GM12878 (cell line): ENCODE measurements around the gene MYL6B. TPM values are rescaled to one million over a fixed set of nuclear protein-coding genes. Genes with fewer than 3 reads are reported as not detected.

Experiments used
- ATAC-seq: fragments of 200-7000 bp; cut with Tn5 transposase; 3 replicates; pipeline ENCODE4 v1.9.1; 2020; ENCODE audit warnings: mild to moderate bottlenecking, moderate library complexity
- BruUV-seq: library from RNA; stranded (reverse); fragments of 400-500 nt; replicated peaks from 2 replicates; lab custom pipeline; 2021; lab: Mats Ljungman, UMichigan
- CTCF ChIA-PET: fragments of 300-600 bp; sonication (Branson Sonifier 250); formaldehyde crosslinking; extraction: SDS; loops from one replicate; lab custom pipeline; 2021; ENCODE audit warnings: inconsistent platforms; lab: Yijun Ruan, JAX
- POLR2A ChIA-PET: fragments of 350-600 bp; formaldehyde crosslinking; extraction: SDS; loops from one replicate; lab custom pipeline; 2021; ENCODE audit warnings: inconsistent platforms; lab: Charles Lee
- RAD21 ChIA-PET: fragments of 300-600 bp; sonication (Branson Sonifier 250); formaldehyde crosslinking; loops from one replicate; lab custom pipeline; 2023; ENCODE audit warnings: antibody characterized with exemption; ENCODE audit not compliant: unreplicated experiment; lab: Charles Lee
- SMC1A ChIA-PET: fragments of 300-600 bp; sonication (Branson Sonifier 250); formaldehyde crosslinking; loops from one replicate; lab custom pipeline; 2023; ENCODE audit not compliant: unreplicated experiment, uncharacterized antibody; lab: Charles Lee
- DNase-seq: peaks from one replicate; pipeline ENCODE4 v3.0.0-alpha.2; 2011; ENCODE audit warnings: low read depth, low spot score
- FAIRE-seq: peaks from 3 replicates; lab custom pipeline; 2011; peaks lifted over from hg19 to GRCh38; lab: Jason Lieb, UNC
- H2AFZ ChIP-seq: 2 replicates; pipeline ENCODE4 v1.6.0; 2011; ENCODE audit warnings: low read depth, low read length, control low read depth; ENCODE audit not compliant: control insufficient read depth
- H3K27ac ChIP-seq: 2 replicates; pipeline ENCODE4 v1.5.1; 2011; ENCODE audit warnings: control low read depth; ENCODE audit not compliant: control insufficient read depth, insufficient read depth
- H3K27me3 ChIP-seq, 2 experiments: replicated peaks in 1 of 2; 2 replicates each; pipeline versions ENCODE4 v1.6.0 to v1.6.1; 2011; ENCODE audit warnings: low read length in 1 of 2; ENCODE audit not compliant: control insufficient read depth in 2 of 2, insufficient read depth in 2 of 2
- H3K36me3 ChIP-seq, 2 experiments: 2 replicates each; pipeline ENCODE4 v1.5.1; 2011; ENCODE audit warnings: low read length in 1 of 2; ENCODE audit not compliant: control insufficient read depth in 2 of 2, insufficient read depth in 2 of 2
- H3K4me1 ChIP-seq: 2 replicates; pipeline ENCODE4 v1.6.1; 2011; ENCODE audit warnings: mild to moderate bottlenecking, low read length, moderate library complexity, mixed read lengths; ENCODE audit not compliant: control insufficient read depth, insufficient read depth
- H3K4me2 ChIP-seq: 2 replicates; pipeline ENCODE4 v1.6.0; 2011; ENCODE audit warnings: control low read depth; ENCODE audit not compliant: control insufficient read depth, insufficient read depth
- H3K4me3 ChIP-seq: fragments of 200-600 bp; sonication (generic); 2 replicates; pipeline ENCODE4 v1.5.1; 2016
- H3K79me2 ChIP-seq: 2 replicates; pipeline ENCODE4 v1.6.0; 2011; ENCODE audit warnings: low read length; ENCODE audit not compliant: control insufficient read depth, insufficient read depth
- H3K9ac ChIP-seq: 2 replicates; pipeline ENCODE4 v1.8.0; 2011; ENCODE audit warnings: low read length, control low read depth, mixed read lengths; ENCODE audit not compliant: control insufficient read depth, insufficient read depth
- H3K9me3 ChIP-seq: replicated peaks from 3 replicates; pipeline ENCODE4 v1.5.1; 2011; ENCODE audit warnings: mild to moderate bottlenecking, low read length; ENCODE audit not compliant: control insufficient read depth, insufficient read depth
- H4K20me1 ChIP-seq: 2 replicates; pipeline ENCODE4 v1.6.0; 2011; ENCODE audit not compliant: control insufficient read depth, insufficient read depth
- BMI1 ChIP-seq: fragments of 450-650 bp; IDR thresholded peaks from 2 replicates; pipeline ENCODE4 v1.6.1; 2016; ENCODE audit warnings: mild to moderate bottlenecking, moderate library complexity, borderline replicate concordance
- CHD1 ChIP-seq: IDR thresholded peaks from 2 replicates; pipeline ENCODE4 v1.6.1; 2012; ENCODE audit warnings: low read depth, low read length, improper control_type of control experiment
- CHD2 ChIP-seq: IDR thresholded peaks from 2 replicates; pipeline ENCODE4 v1.6.1; 2011; ENCODE audit warnings: low read depth, low read length, improper control_type of control experiment, borderline replicate concordance
- CHD4 ChIP-seq: fragments of 200-600 bp; sonication (generic); IDR thresholded peaks from 2 replicates; pipeline ENCODE4 v1.6.1; 2016; ENCODE audit warnings: mild to moderate bottlenecking
- GABPA ChIP-seq: IDR thresholded peaks from 2 replicates; pipeline ENCODE4 v1.6.1; 2014; ENCODE audit warnings: antibody characterized with exemption, low read depth, mild to moderate bottlenecking, inconsistent platforms
- HCFC1 ChIP-seq: fragments of 150-350 bp; IDR thresholded peaks from 2 replicates; pipeline ENCODE4 v1.6.1; 2014; ENCODE audit warnings: low read length
- HDAC2 ChIP-seq: fragments of 200-600 bp; sonication (generic); IDR thresholded peaks from 2 replicates; pipeline ENCODE4 v1.6.1; 2017
- MTA3 ChIP-seq: IDR thresholded peaks from 2 replicates; pipeline ENCODE4 v1.6.1; 2012; ENCODE audit warnings: low read length, inconsistent platforms, borderline replicate concordance
- NFXL1 ChIP-seq: fragments of 450-650 bp; IDR thresholded peaks from 2 replicates; pipeline ENCODE4 v1.6.1; 2017; ENCODE audit warnings: antibody characterized with exemption, mild to moderate bottlenecking, borderline replicate concordance
- NR2C1 ChIP-seq: fragments of 450-650 bp; IDR thresholded peaks from 2 replicates; pipeline ENCODE4 v1.6.1; 2017; ENCODE audit warnings: antibody characterized with exemption, mild to moderate bottlenecking, moderate library complexity
- RUNX3 ChIP-seq: IDR thresholded peaks from 2 replicates; pipeline ENCODE4 v1.6.1; 2012; ENCODE audit warnings: low read length, inconsistent platforms
- SMARCA5 ChIP-seq: fragments of 450-650 bp; IDR thresholded peaks from 2 replicates; pipeline ENCODE4 v1.6.1; 2017; ENCODE audit warnings: mild to moderate bottlenecking
- STAT3 ChIP-seq: IDR thresholded peaks from 2 replicates; pipeline ENCODE4 v1.6.1; 2011; ENCODE audit warnings: low read depth, low read length, improper control_type of control experiment
- SUPT20H ChIP-seq: IDR thresholded peaks from 2 replicates; pipeline ENCODE4 v1.6.1; 2011; ENCODE audit warnings: low read depth, mild to moderate bottlenecking, low read length, moderate library complexity, borderline replicate concordance; ENCODE audit not compliant: control insufficient read depth
- ZNF274 ChIP-seq: IDR thresholded peaks from one replicate; pipeline ENCODE4 v1.8.0; 2011; ENCODE audit not compliant: insufficient read length, insufficient read depth
- WGBS: methylation state at CpG from one replicate; pipeline ENCODE4 v1.1.6; 2016; ENCODE audit warnings: low lambda C conversion rate; ENCODE audit not compliant: insufficient replicate concordance, insufficient coverage; ENCODE audit errors: missing lambda C conversion rate; 5-methylcytosine and 5-hydroxymethylcytosine counted together
- in situ Hi-C: fragments of 300-500 bp; cut with MboI; formaldehyde crosslinking; loops from 9 replicates; pipeline ENCODE4 v1.14.3; 2018; ENCODE audit warnings: mixed read lengths
- intact Hi-C: fragments of 100-400 bp; cut with micrococcal nuclease; formaldehyde crosslinking; loops from one replicate; pipeline ENCODE4 v1.14.2; 2022; ENCODE audit not compliant: unreplicated experiment
- polyA plus RNA-seq, 11 experiments: library from polyadenylated mRNA; depleted of rRNA in 4 of 11; unstranded in 6 of 11; stranded (reverse) in 5 of 11; fragments of >200 nt; fragmentation: Nextera tagmentation in 4 of 11; fragmentation: Illumina TruSeq in 1 of 11; extraction: Ambion mirVana in 4 of 11; extraction: Trizol in 1 of 11; gene quantifications; 1 replicate in 1 of 11; 2 replicates in 10 of 11; pipeline versions ENCODE4 v1.2.1 to v1.2.3, GENCODE V29; 2011 to 2016; ENCODE audit warnings: inconsistent platforms in 2 of 11, missing spikeins in 2 of 11, low read depth in 1 of 11
- total RNA-seq, 4 experiments: library from RNA; depleted of rRNA in 3 of 4; stranded (reverse); fragments of >200 nt in 3 of 4; fragmentation: Illumina TruSeq in 1 of 4; extraction: Trizol in 1 of 4; gene quantifications; 2 replicates each; pipeline versions ENCODE4 v1.2.1 to v1.2.3, GENCODE V29; 2013 to 2021
- TF ChIP-seq, protein P1 (sequence below): IDR thresholded peaks from 2 replicates; pipeline ENCODE4 v1.6.1; 2011; ENCODE audit warnings: low read depth, mild to moderate bottlenecking, low read length, moderate library complexity, borderline replicate concordance; ENCODE audit errors: extremely low read depth

The MYL6B gene
- total and polyA plus RNA-seq, 10 of the 15 experiments (the other 5 are each of a cell fraction or from before 2014, with no cell fraction given): 75.5 to 153 (median 114) TPM

GRCh38 chr12:56110571-56110970, 41.8 kb upstream of the MYL6B start:
- no peak overlapping the region for H3K4me2 ChIP-seq
- peaks cover 17 to 42% of the 10 kb centered on the region in 2 experiments for H3K36me3 ChIP-seq
- no peaks in the 10 kb centered on the region for H3K27me3 ChIP-seq
- no peaks in the 10 kb centered on the region for H3K9me3 ChIP-seq
- H3K9ac ChIP-seq: no peak overlapping the region
- DNase-seq: no peak
- H3K27ac ChIP-seq: no peak overlapping the region
- no peak for ATAC-seq
- SMC1A ChIA-PET: no interaction called here
- TF ChIP-seq STAT3: no peak
- no peak for TF ChIP-seq ZNF274
- no peak for TF ChIP-seq SUPT20H
- TF ChIP-seq CHD4: no peak
- no peak for TF ChIP-seq CHD1
- TF ChIP-seq GABPA: no peak
- TF ChIP-seq BMI1: no peak
- no peak for TF ChIP-seq SMARCA5
- no peak for TF ChIP-seq RUNX3
- no peak for TF ChIP-seq NFXL1
- TF ChIP-seq CHD2: no peak
- no peak for TF ChIP-seq HCFC1
- no peak for TF ChIP-seq HDAC2
- no peak for TF ChIP-seq MTA3
- TF ChIP-seq, protein P1, sequence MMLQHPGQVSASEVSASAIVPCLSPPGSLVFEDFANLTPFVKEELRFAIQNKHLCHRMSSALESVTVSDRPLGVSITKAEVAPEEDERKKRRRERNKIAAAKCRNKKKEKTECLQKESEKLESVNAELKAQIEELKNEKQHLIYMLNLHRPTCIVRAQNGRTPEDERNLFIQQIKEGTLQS: no peak
- TF ChIP-seq NR2C1: no peak
- no TSS peak for BruUV-seq
- RAD21 ChIA-PET: no interaction called here
- CTCF ChIA-PET: interaction anchor here (1.1 kb wide), 1 partner anchor 372 kb away, joined by 3 read pairs; no protein-coding TSS in a partner anchor
- in situ Hi-C loops (no loop called here), intact Hi-C loops (no loop called here)
- H2AFZ ChIP-seq: no peak overlapping the region
- FAIRE-seq: no peak
- peaks cover 6% of the 10 kb centered on the region for H3K4me1 ChIP-seq
- H4K20me1 ChIP-seq: no peaks in the 10 kb centered on the region
- H3K4me3 ChIP-seq: no peak overlapping the region
- H3K79me2 ChIP-seq: peaks cover 21% of the 10 kb centered on the region
- POLR2A ChIA-PET: interaction anchor here (0.7 to 1.0 kb wide), 2 partner anchors 12 to 66 kb away, joined by 5 read pairs; no protein-coding TSS in a partner anchor
- 85% methylated on average over 5 of the region's 5 CpGs for WGBS
